Measurements from ENCODE around the gene TPSD1. TPM values are rescaled to one million over a fixed set of nuclear protein-coding genes. Genes with fewer than 3 reads are reported as not detected.

The TPSD1 gene
- total and polyA plus RNA-seq, 7 donors = 0.09 to 0.90 (median 0.19) TPM; not detected in 3

DNA sequence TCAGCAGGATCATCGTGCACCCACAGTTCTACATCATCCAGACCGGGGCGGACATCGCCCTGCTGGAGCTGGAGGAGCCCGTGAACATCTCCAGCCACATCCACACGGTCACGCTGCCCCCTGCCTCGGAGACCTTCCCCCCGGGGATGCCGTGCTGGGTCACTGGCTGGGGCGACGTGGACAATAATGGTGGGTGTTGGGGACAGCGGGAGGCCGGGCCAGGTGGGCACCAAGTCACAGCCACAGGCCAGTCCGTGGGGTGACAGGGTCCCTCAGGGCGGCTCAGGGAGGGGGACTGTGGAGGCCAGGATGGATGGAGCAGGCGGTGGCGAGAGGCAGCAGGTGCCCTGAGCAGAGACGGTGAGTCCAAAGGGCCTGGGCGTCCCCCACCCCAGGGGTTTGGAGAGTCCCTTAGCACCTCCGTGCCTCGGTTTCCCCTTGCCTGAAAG, 1.0 kb downstream of the TPSD1 start:
- Histone ChIP-seq H3K36me3 (ENCODE audit: insufficient read depth in 1 of 2, low read depth in 1 of 2) (no peaks in the 10 kb centered on the region), H3K4me1 (no peaks in the 10 kb centered on the region), H3K27ac (no peak overlapping the region), H3K4me3 (no peak overlapping the region), H3K27me3 (ENCODE audit: insufficient read depth in 3 of 3, low read length in 2 of 3) (peaks cover 0 to 35% (median 16%) of the 10 kb centered on the region in 3 donors), H3K9me3 (no peaks in the 10 kb centered on the region)
- TF ChIP-seq CTCF (IDR thresholded peaks at IDR 0.05) = no peak
- intact Hi-C loops (cut with DNase I) = no loop called here
- WGBS, 3 donors = 75 to 77% (median 76%) methylated on average over 21 to 22 of the region's 22 CpGs
- ATAC-seq = no peak
- DNase-seq = peak in 1 of 2 donors; percentile 39

GRCh38 chr16:1257561-1258224, 1.8 kb downstream of the TPSD1 start:
- ATAC-seq = no peak
- intact Hi-C loops (cut with DNase I) = no loop called here
- peak in 1 of 2 donors; percentile 37 for DNase-seq
- H3K36me3 ChIP-seq (ENCODE audit: insufficient read depth in 1 of 2, low read depth in 1 of 2) = no peaks in the 10 kb centered on the region
- no peaks in the 10 kb centered on the region for H3K9me3 ChIP-seq
- H3K27ac ChIP-seq = no peak overlapping the region
- no peak for TF ChIP-seq CTCF (IDR thresholded peaks at IDR 0.05)
- no peak overlapping the region for H3K4me3 ChIP-seq
- H3K4me1 ChIP-seq = no peaks in the 10 kb centered on the region
- 65 to 72% (median 68%) methylated on average over 30 to 34 of the region's 34 CpGs for WGBS, 3 donors
- peaks cover 0 to 43% (median 16%) of the 10 kb centered on the region in 3 donors for H3K27me3 ChIP-seq (ENCODE audit: insufficient read depth in 3 of 3, low read length in 2 of 3)

GRCh38 chr16:1258225-1258600, 2.3 kb downstream of the TPSD1 start:
- H3K4me1 ChIP-seq = no peaks in the 10 kb centered on the region
- H3K36me3 ChIP-seq (ENCODE audit: insufficient read depth in 1 of 2, low read depth in 1 of 2) = no peaks in the 10 kb centered on the region
- no peaks in the 10 kb centered on the region for H3K9me3 ChIP-seq
- peaks cover 0 to 47% (median 16%) of the 10 kb centered on the region in 3 donors for H3K27me3 ChIP-seq (ENCODE audit: insufficient read depth in 3 of 3, low read length in 2 of 3)
- no peak for TF ChIP-seq CTCF (IDR thresholded peaks at IDR 0.05)
- WGBS, 3 donors = 59 to 66% (median 64%) methylated on average over 12 of the region's 12 CpGs
- ATAC-seq (no peak), DNase-seq (peak in 1 of 2 donors; percentile 43)
- intact Hi-C loops (cut with DNase I) = no loop called here
- H3K4me3 ChIP-seq = no peak overlapping the region
- H3K27ac ChIP-seq = no peak overlapping the region

DNA sequence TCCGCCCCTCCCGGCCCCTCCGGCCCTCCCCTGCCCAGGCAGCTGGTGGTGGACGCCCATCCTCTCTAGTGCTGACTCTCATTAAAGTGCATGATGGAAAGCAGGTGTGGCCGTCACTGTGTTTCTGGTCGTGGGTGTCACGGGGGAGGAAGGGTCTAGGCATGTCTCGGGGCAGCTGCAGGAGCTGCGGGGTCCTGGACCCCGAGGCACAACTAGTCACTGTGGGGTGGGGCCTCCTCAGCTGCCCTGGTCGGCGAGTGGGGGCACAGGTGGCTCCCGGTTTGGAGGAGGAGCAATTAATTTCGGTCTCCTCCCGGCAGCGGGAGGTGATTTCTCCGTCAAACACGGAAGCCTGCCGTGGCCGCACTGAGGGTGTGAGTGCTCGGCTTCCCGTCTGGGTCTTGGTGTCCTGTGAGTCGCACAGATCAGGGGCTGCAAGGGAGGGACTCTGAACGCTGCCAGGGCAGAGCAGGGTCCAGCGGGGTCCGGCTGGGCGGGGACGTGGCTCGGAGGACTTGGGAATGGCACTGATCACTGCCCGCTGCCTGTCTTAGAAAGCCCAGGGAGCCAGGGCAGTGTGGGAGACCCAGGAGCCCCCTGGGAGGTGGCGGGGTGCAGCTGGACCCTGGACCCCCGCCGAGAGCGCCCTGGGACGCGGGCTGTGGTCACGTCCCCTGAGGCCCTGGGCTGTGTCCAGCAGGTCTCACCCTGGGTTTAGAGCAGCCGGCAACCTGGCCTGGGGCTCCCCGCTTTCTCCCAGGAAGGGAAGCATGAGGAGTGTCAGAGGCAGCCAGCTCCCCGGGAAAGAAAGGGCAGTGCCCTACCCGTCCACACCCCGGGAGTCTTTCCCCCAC, 3.3 kb downstream of the TPSD1 start:
- WGBS, 3 donors = 11% methylated on average over 36 to 42 of the region's 42 CpGs
- Histone ChIP-seq H3K36me3 (ENCODE audit: insufficient read depth in 1 of 2, low read depth in 1 of 2) (no peaks in the 10 kb centered on the region), H3K4me1 (no peaks in the 10 kb centered on the region), H3K9me3 (no peaks in the 10 kb centered on the region), H3K4me3 (no peak overlapping the region), H3K27ac (no peak overlapping the region), H3K27me3 (ENCODE audit: insufficient read depth in 3 of 3, low read length in 2 of 3) (peaks cover 0 to 47% (median 16%) of the 10 kb centered on the region in 3 donors)
- ATAC-seq (no peak), DNase-seq (no peak)
- intact Hi-C loops (cut with DNase I) = no loop called here
- no peak for TF ChIP-seq CTCF (IDR thresholded peaks at IDR 0.05)

All from psoas muscle (tissue), 8 donors.